GM12873 (cell line): ENCODE measurements around the gene ARID3A.

ENCODE experiments used
- TF ChIP-seq, protein P1 (sequence below): IDR thresholded peaks from 2 replicates; pipeline ENCODE4 v1.5.1; 2012; ENCODE audit warnings: low read depth, mild to moderate bottlenecking, moderate library complexity, low read length, control low read depth; ENCODE audit not compliant: insufficient read depth; ENCODE audit errors: missing control alignments

ARID3A gene

DNA sequence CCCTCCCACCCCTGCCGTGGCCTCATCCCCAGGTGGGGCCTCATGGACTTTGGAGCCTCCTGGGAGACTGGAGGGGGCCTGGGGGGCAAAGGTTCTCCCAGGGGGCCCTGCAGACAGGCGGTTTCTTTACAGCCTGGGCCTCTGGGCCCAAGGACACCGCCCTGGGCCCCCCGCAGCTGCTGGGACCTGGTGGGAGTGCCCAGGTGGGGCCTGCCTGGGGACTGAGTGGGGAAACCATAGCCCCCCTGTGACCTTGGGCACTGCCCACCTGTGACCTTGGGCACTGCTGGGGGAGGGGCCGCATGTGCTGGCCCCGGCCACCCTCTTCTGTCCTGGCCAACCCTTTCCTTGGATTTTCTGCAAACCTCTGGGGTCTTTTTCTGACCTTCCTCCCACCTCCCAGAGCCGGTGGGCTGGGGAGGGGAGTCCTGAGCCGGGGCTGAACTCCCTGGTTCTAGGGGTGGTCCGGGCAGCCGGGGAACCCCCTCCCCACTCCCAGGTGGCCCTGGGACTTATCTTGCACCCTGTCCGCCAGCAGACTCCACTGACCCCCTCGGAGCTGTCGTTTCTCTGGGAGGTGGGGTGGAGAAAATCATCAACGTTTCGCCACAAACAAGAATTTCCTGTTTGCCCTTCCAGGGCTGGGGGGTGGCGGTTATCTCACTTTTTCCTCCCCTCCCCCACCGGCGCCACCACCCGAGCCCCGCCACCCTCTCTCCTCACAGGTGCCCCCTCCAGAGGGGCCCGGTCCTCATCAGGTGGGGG, 27.0 kb downstream of the ARID3A start:
- TF ChIP-seq, protein P1, sequence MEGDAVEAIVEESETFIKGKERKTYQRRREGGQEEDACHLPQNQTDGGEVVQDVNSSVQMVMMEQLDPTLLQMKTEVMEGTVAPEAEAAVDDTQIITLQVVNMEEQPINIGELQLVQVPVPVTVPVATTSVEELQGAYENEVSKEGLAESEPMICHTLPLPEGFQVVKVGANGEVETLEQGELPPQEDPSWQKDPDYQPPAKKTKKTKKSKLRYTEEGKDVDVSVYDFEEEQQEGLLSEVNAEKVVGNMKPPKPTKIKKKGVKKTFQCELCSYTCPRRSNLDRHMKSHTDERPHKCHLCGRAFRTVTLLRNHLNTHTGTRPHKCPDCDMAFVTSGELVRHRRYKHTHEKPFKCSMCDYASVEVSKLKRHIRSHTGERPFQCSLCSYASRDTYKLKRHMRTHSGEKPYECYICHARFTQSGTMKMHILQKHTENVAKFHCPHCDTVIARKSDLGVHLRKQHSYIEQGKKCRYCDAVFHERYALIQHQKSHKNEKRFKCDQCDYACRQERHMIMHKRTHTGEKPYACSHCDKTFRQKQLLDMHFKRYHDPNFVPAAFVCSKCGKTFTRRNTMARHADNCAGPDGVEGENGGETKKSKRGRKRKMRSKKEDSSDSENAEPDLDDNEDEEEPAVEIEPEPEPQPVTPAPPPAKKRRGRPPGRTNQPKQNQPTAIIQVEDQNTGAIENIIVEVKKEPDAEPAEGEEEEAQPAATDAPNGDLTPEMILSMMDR, result no peak

DNA sequence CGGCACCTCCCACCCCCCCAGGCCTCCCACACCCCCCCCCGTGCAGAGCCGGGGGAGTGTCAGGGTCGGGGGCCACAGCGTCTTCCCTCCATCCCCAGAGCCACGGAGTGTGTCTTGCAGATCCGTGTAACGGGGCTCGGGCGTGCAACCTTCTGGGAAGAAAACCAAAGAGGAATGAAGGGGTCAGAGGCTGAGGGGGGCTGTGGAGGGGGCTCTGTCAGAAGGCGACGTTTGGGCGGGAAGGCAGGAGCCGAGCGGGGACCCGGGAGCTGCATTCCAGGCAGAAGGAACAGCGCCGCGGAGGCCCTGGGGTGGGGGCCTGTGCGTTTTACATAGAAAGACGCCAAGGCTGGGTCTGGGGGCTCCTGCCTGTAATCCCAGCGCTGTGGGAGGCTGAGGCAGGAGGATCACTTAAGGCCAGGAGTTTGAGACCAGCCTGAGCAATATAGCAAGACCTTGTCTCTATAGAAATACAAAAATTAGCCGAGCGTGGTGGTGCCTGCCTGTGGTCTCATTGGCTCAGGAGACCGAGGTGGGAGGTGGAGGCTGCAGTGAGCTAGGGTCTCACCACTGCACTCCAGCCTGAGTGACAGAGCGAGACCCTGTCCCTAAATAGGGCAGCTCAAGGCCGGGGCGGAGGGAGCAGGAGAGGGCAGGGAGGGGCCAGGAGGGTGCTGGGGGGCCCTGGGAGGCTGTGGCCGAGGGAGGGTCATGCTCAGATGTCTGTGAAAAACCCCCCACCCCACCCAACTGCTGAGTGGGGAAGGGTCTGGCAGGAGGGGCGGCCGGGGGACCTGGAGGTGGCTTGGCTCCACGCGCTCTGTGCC, 27.8 kb downstream of the ARID3A start:
- TF ChIP-seq, protein P1, result no peak

DNA sequence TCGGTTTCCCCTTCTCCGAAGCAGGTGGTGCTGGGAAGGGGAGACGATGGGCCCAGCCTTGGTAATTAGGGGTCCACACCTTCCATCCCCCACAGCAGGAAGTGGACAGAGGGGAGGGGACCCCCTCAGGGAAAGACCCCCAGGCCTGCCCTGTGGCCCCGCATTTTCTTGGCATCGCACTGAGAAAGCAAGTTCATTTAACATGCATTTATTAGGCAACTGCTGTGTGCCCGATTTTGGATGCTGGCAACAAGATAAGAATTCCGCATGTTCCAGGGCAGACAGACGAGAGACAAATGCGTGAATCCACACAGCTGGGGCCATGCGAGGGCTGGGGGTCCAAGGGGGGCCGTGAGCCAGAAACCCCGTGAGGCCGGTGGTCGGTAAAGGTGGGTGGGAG, 28.4 kb downstream of the ARID3A start:
- TF ChIP-seq, protein P1, result no peak

DNA sequence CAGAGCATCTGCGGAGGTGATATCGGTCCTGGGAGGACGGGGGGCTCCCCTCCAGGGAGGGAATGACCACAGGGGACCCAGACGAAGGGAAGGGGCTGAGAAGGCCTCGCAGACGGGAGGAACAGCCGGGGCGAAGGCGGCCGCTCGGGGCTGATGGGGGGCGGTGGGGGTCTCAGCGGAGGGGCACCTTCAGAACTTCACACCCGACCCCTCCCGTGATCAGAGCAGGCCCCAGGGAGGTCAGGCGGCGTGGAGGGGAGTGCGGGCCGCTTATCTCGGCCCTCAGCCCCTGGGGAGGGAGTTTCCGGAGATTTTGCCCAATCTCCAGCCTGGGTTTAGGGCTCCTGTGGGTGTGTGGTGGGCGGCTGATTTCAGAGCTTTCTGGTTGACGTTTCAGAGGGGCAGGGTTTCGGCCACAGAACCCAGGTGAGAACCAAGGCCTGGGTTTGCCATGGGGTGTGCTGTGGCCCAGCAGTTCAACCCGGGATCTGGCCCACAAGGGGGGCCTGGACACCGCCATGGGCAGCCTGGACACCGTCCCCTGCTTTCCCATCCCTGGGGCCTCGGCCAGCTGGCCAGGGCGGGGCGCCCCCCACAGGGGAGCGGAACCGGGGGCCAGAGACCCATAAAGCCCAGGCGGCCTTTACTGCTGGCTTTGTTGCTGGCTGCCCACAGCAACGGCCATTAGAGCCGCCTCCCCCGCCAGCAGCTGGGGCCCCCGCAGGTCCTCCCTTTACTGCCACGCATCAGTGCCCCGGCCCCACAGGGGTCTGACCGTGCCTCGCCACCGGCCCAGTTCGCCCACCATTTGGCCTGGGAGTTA, 29.0 kb downstream of the ARID3A start:
- TF ChIP-seq, protein P1, result no peak

DNA sequence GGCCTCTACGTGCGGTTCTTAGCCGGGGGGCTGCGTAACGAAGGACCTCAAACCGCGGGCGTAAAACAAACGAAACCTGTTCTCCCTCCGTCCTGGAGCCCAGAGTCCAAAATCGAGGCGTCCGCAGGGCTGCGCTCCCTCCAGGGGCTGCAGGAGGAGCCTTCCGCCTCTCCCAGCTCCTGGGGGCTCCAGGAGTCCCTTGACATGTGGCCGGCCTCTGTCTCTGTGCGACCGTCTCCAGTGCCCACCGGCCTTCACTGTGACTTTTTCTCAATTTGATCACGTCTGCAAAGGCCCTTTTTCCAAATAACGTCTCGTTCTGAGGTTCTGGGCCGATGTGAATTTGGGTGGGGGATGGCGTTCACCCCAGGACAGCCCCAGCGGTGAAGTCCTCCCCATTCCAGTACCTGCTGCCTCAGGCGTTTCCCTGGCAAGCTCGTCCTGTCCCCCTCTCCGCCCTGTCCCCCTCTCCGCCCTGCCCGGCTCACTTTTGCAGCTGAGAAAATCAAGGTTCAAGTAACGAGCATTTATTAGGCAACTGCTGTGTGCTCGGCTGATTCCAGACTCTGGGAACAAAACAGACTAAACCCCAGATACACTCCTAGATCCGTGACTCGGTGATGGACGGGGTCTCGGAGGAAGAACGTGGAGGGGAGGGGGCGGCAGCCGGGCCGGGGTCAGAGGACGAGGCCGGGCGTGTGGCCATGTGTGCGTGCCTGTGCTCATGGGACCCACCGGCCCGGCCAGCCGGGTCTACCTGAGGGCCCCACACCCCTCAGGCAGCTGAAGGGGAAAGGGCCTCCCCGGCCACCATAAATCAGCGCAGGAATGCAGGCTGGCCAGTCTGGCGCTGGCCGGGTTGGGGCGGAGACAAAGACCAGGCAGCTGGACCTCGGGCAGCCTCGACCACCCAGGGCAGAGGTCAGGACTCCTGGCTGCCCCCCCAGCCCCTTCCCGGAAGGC, 30.2 kb downstream of the ARID3A start:
- TF ChIP-seq, protein P1, result no peak

DNA sequence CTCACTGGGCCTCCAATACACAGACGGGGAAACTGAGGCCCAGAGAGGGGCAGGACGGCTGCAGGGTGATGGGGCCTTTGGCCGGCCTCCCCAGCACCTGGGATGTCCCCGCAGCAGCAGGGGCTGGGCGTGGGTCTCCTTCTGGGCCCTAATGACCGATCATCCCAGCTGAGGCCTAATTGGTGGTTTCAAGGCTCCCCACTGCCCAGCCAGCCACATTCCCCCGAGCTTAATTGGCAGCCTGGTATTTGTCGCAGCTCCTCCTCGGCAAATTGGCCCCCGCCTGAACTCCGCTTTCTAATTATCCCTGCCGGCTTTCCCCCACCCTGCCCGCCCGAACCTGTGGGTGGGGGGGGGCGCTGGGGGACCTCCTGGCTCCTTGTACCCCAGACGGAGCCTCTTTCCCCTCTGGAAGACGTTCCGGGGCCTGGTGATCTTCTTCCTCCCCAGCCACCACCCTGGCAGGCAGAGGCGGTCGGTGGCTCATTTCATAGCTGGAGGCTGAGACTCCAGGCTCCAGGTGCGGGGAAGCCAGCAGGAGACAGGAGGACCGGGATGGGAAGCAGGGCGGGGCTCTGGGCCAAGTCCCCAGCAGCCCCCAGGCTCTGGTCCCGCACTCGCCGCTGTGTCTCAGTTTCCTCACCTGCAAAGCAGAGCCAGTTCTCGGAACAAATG, 31.1 kb downstream of the ARID3A start:
- TF ChIP-seq, protein P1, result no peak
